GM06990 (cell line): ENCODE results near the gene TRIM25.
A peak's percentile ranks its signal among the peaks of the same experiment; 100 is the strongest.

Experiments used
- DNase-seq: peaks from one replicate; pipeline ENCODE4 v3.0.0-alpha.2; 2011; ENCODE audit not compliant: insufficient read length; ENCODE audit errors: extremely low read depth
- H3K27me3 ChIP-seq: replicated peaks from 2 replicates; pipeline ENCODE4 v1.6.0; 2011; ENCODE audit warnings: low read length; ENCODE audit not compliant: control insufficient read depth, insufficient read depth
- H3K36me3 ChIP-seq: 2 replicates; pipeline ENCODE4 v1.5.1; 2011; ENCODE audit warnings: low read length; ENCODE audit not compliant: control insufficient read depth, insufficient read depth
- H3K4me3 ChIP-seq: replicated peaks from 2 replicates; pipeline ENCODE4 v1.5.1; 2011; ENCODE audit warnings: low read depth, mild to moderate bottlenecking, control low read depth, low read length
- CTCF ChIP-seq: IDR thresholded peaks from 2 replicates; pipeline ENCODE4 v1.5.1; 2011; ENCODE audit warnings: low read length, control low read depth, mild to moderate bottlenecking, inconsistent platforms; ENCODE audit not compliant: insufficient read depth, poor library complexity, severe bottlenecking

TRIM25 gene

GRCh38 chr17:56896217-56896967 lies 17.5 kb downstream of the TRIM25 start:
- TF ChIP-seq CTCF, result no peak
- DNase-seq, result no peak
- Histone ChIP-seq H3K36me3 (peaks cover 69% of the 10 kb centered on the region), H3K4me3 (no peak overlapping the region), H3K27me3 (no peaks in the 10 kb centered on the region)

- no peak overlapping the region for H3K4me3 ChIP-seq
- no peak for DNase-seq
- H3K36me3 ChIP-seq, result peaks cover 72% of the 10 kb centered on the region
- no peaks in the 10 kb centered on the region for H3K27me3 ChIP-seq
- no peak for TF ChIP-seq CTCF
Observed at GRCh38 chr17:56894859-56895455, 18.9 kb downstream of the TRIM25 start.

GRCh38 chr17:56893503-56893902 lies 20.3 kb downstream of the TRIM25 start:
- no peak for TF ChIP-seq CTCF
- no peak for DNase-seq
- Histone ChIP-seq H3K36me3 (peaks cover 69% of the 10 kb centered on the region), H3K27me3 (no peaks in the 10 kb centered on the region), H3K4me3 (no peak overlapping the region)

DNA sequence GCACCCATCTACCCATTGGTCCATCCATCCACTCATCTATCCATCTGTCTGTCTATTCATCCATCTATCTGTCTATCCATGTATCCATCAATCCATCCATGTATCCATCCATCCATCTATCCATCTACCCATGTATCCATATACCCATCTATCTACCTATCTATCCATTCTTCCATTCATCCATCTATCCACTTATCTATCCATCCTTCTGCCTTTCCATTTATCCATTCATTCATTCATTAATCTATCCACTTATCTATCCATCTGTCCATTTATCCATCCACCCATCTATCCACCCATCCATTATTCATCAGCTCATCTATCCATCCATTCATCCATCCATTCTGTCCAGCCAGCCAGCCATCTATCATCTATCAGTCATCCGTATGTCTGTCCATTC lies 21.5 kb downstream of the TRIM25 start:
- H3K27me3 ChIP-seq, result no peaks in the 10 kb centered on the region
- H3K36me3 ChIP-seq, result peaks cover 65% of the 10 kb centered on the region
- no peak for TF ChIP-seq CTCF
- DNase-seq, result no peak
- no peak overlapping the region for H3K4me3 ChIP-seq

- DNase-seq, result peak; percentile 43
- no peaks in the 10 kb centered on the region for H3K27me3 ChIP-seq
- H3K4me3 ChIP-seq, result no peak overlapping the region
- peaks cover 64% of the 10 kb centered on the region for H3K36me3 ChIP-seq
- TF ChIP-seq CTCF, result peak; percentile 15
Observed at GRCh38 chr17:56891751-56892150, 22.1 kb downstream of the TRIM25 start.
